WTC11 (cell line): ENCODE measurements around the gene MIOX. TPM values are rescaled to one million over a fixed set of nuclear protein-coding genes. Genes with fewer than 3 reads are reported as not detected.
A peak's percentile ranks its signal among the peaks of the same experiment; 100 is the strongest.

Source experiments
- ATAC-seq: fragments of 200-7000 bp; cut with Tn5 transposase; 2 replicates; pipeline ENCODE4 v1.10.0; 2021; ENCODE audit warnings: mild to moderate bottlenecking, moderate library complexity
- CTCF ChIA-PET: fragments of 300-600 bp; sonication (Branson Sonifier 250); formaldehyde crosslinking; loops from one replicate; lab custom pipeline; 2021; ENCODE audit warnings: antibody characterized with exemption; lab: Charles Lee
- POLR2A ChIA-PET: fragments of 350-600 bp; sonication (Branson Sonifier 250); formaldehyde crosslinking; loops from one replicate; lab custom pipeline; 2021; ENCODE audit warnings: antibody characterized with exemption; lab: Charles Lee
- DNase-seq: peaks from one replicate; pipeline ENCODE4 v3.0.0; 2021; ENCODE audit warnings: low spot score
- H3K27ac Mint-ChIP-seq: 2 replicates; pipeline ENCODE4 v1.8.0; 2021; ENCODE audit warnings: mixed read lengths
- H3K27me3 Mint-ChIP-seq: 2 replicates; pipeline ENCODE4 v1.8.0; 2021; ENCODE audit warnings: low read depth, mild to moderate bottlenecking, moderate library complexity, mixed read lengths
- H3K36me3 Mint-ChIP-seq: 2 replicates; pipeline ENCODE4 v1.8.0; 2021; ENCODE audit warnings: mixed read lengths
- H3K4me1 Mint-ChIP-seq: 2 replicates; pipeline ENCODE4 v1.8.0; 2022; ENCODE audit warnings: mixed read lengths
- H3K4me3 Mint-ChIP-seq: 2 replicates; pipeline ENCODE4 v1.8.0; 2021; ENCODE audit warnings: mild to moderate bottlenecking, moderate library complexity, mixed read lengths
- H3K9me3 Mint-ChIP-seq: 2 replicates; pipeline ENCODE4 v1.8.0; 2021; ENCODE audit warnings: mixed read lengths
- ESRRA ChIP-seq: sonication (generic); formaldehyde crosslinking; IDR thresholded peaks from 2 replicates; pipeline ENCODE4 v1.8.1; 2022; ENCODE audit warnings: mild to moderate bottlenecking, missing genetic modification reagents, borderline replicate concordance
- ETV6 ChIP-seq: sonication (generic); formaldehyde crosslinking; IDR thresholded peaks from 2 replicates; pipeline ENCODE4 v1.8.1; 2022; ENCODE audit warnings: mild to moderate bottlenecking, missing genetic modification reagents
- KAT7 ChIP-seq: sonication (generic); formaldehyde crosslinking; IDR thresholded peaks from 2 replicates; pipeline ENCODE4 v1.8.1; 2023; ENCODE audit warnings: missing genetic modification reagents, mild to moderate bottlenecking, borderline replicate concordance
- SMAD4 ChIP-seq: sonication (generic); formaldehyde crosslinking; IDR thresholded peaks from 2 replicates; pipeline ENCODE4 v1.8.0; 2022; ENCODE audit warnings: mild to moderate bottlenecking, missing genetic modification reagents
- ZBTB21 ChIP-seq: sonication (generic); formaldehyde crosslinking; IDR thresholded peaks from 2 replicates; pipeline ENCODE4 v1.8.1; 2023; ENCODE audit warnings: mild to moderate bottlenecking, missing genetic modification reagents, borderline replicate concordance
- ZNF219 ChIP-seq: sonication (generic); formaldehyde crosslinking; IDR thresholded peaks from 2 replicates; pipeline ENCODE4 v1.8.0; 2023; ENCODE audit warnings: missing genetic modification reagents, mild to moderate bottlenecking, borderline replicate concordance
- ZNF232 ChIP-seq: sonication (generic); formaldehyde crosslinking; IDR thresholded peaks from 2 replicates; pipeline ENCODE4 v1.8.0; 2022; ENCODE audit warnings: mild to moderate bottlenecking, missing genetic modification reagents
- ZNF396 ChIP-seq: fragments of 250-450 bp; sonication (Bioruptor Pico); IDR thresholded peaks from 2 replicates; pipeline ENCODE4 v1.8.0; 2021; ENCODE audit warnings: mild to moderate bottlenecking, moderate library complexity, borderline replicate concordance
- total RNA-seq: library from RNA; stranded (reverse); gene quantifications from 3 replicates; pipeline ENCODE4 v1.2.3, GENCODE V29; 2021
- TF ChIP-seq, protein P1 (sequence below): sonication (generic); formaldehyde crosslinking; IDR thresholded peaks from 2 replicates; pipeline ENCODE4 v1.8.0; 2022; ENCODE audit warnings: mild to moderate bottlenecking, missing genetic modification reagents
- TF ChIP-seq, protein P2 (sequence below): sonication (generic); formaldehyde crosslinking; IDR thresholded peaks from 2 replicates; pipeline ENCODE4 v1.8.1; 2023; ENCODE audit warnings: mild to moderate bottlenecking, missing genetic modification reagents, moderate library complexity
- TF ChIP-seq, protein P3 (sequence below): sonication (generic); formaldehyde crosslinking; IDR thresholded peaks from 2 replicates; pipeline ENCODE4 v1.8.0; 2022; ENCODE audit warnings: mild to moderate bottlenecking, missing genetic modification reagents
- TF ChIP-seq, protein P4 (sequence below): sonication (generic); formaldehyde crosslinking; IDR thresholded peaks from 2 replicates; pipeline ENCODE4 v1.8.0; 2022; ENCODE audit warnings: mild to moderate bottlenecking, missing genetic modification reagents
- TF ChIP-seq, protein P5 (sequence below): sonication (generic); formaldehyde crosslinking; IDR thresholded peaks from 2 replicates; pipeline ENCODE4 v1.8.1; 2022; ENCODE audit warnings: mild to moderate bottlenecking, missing genetic modification reagents, moderate library complexity, borderline replicate concordance
- TF ChIP-seq, protein P6 (sequence below): sonication (generic); formaldehyde crosslinking; IDR thresholded peaks from 2 replicates; pipeline ENCODE4 v1.8.1; 2023; ENCODE audit warnings: mild to moderate bottlenecking, missing genetic modification reagents, moderate library complexity
- TF ChIP-seq, protein P7 (sequence below): fragments of 250-450 bp; sonication (Bioruptor Pico); IDR thresholded peaks from 2 replicates; pipeline ENCODE4 v1.9.0; 2021; ENCODE audit warnings: moderate library complexity, mild to moderate bottlenecking, inconsistent platforms, borderline replicate concordance

MIOX gene
- total RNA-seq, 1 experiment from 2014 or later, result 0.33 TPM

DNA sequence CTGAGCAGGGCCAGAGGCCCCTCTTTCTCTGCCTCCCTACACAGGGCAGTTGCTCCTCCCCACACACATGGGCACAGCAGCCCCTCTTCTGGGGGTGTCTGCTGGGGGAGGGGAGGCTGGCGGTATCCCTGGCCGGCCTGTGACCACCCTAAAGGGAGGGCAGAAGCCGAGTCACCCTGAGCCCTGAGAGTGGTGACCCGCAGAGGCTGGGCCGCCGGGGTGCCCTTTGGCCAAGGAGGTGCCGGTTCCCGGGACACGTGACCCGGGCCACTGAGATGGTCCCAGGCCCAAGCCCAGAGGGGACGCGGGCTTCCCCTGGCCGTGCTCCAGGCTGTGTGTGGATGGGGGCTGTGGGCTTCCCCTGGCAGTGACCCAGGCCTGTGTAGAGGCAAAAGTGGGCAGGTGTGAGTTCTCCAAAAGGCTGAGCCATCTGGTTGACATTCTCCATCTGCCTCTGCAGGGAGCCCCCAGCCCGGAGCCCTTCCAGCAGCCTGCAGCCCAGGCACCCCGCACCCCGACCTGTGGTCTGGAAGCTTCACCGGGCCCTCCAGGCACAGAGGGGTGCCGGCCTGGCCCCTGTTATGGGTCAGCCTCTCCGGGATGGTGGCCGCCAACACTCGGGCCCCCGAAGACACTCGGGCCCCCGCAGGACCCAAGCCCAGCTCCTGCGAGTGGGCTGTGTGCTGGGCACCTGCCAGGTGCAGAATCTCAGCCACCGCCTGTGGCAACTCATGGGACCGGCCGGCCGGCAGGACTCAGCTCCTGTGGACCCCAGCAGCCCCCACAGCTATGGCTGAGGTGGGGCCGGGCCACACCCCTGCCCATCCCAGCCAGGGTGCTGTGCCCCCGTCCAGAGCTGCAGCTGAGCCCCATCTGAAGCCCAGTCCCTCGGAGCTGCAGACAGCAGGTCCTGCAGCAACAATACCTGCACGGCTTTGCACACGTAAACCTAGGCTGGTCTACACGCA, 4.3 kb upstream of the MIOX start:
- ChIA-PET POLR2A (no interaction called here), CTCF (interaction anchor here (0.8 to 1.0 kb wide), 2 partner anchors 15 to 215 kb away, joined by 3 read pairs; no protein-coding TSS in a partner anchor)
- ATAC-seq (peak; percentile 28), DNase-seq (no peak)
- H3K9me3 Mint-ChIP-seq, result no peaks in the 10 kb centered on the region
- H3K27me3 Mint-ChIP-seq, result peaks cover 30% of the 10 kb centered on the region
- H3K27ac Mint-ChIP-seq, result no peak overlapping the region
- H3K4me3 Mint-ChIP-seq, result peak overlapping the region; percentile 74
- H3K4me1 Mint-ChIP-seq, result peaks cover 6% of the 10 kb centered on the region
- no peaks in the 10 kb centered on the region for H3K36me3 Mint-ChIP-seq
- TF ChIP-seq ZNF396 (CRISPR knock-in tag) (no peak), SMAD4 (CRISPR knock-in tag) (0 out of 2 replicates have a peak, but pooled peaks have one; percentile 2)
- TF ChIP-seq, protein P1, sequence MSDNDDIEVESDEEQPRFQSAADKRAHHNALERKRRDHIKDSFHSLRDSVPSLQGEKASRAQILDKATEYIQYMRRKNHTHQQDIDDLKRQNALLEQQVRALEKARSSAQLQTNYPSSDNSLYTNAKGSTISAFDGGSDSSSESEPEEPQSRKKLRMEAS (CRISPR knock-in tag), result peak; percentile 50; the same call in 1 of the 2 replicates
- TF ChIP-seq, protein P2, sequence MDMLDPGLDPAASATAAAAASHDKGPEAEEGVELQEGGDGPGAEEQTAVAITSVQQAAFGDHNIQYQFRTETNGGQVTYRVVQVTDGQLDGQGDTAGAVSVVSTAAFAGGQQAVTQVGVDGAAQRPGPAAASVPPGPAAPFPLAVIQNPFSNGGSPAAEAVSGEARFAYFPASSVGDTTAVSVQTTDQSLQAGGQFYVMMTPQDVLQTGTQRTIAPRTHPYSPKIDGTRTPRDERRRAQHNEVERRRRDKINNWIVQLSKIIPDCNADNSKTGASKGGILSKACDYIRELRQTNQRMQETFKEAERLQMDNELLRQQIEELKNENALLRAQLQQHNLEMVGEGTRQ (CRISPR knock-in tag), result peak; percentile 90
- TF ChIP-seq, protein P3, sequence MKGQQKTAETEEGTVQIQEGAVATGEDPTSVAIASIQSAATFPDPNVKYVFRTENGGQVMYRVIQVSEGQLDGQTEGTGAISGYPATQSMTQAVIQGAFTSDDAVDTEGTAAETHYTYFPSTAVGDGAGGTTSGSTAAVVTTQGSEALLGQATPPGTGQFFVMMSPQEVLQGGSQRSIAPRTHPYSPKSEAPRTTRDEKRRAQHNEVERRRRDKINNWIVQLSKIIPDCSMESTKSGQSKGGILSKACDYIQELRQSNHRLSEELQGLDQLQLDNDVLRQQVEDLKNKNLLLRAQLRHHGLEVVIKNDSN (CRISPR knock-in tag), result peak; percentile 90

DNA sequence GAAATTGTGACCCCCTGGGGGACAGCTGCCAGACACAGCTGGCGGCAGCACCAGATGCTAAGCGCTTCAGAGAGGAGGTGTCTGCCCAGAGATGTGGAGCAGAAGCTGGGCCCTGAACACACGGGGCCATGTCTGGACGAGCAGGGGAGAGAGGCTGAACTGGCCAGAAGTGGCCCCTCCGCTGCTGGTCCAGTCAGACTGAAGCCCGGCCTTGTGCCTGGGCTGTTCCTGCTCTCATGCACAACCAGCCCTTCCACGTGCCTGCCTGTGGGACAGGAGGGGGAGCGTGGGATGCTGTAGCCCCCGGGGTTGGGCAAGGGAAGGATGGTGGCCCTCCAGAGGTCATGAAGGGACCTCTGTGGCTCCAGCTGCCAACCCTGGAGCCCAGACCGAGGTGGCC, 3.6 kb upstream of the MIOX start:
- H3K4me3 Mint-ChIP-seq, result no peak overlapping the region
- POLR2A ChIA-PET, result no interaction called here
- TF ChIP-seq ZNF232 (CRISPR knock-in tag) (no peak), ZNF219 (CRISPR knock-in tag) (no peak), SMAD4 (CRISPR knock-in tag) (no peak), ETV6 (CRISPR knock-in tag) (no peak), KAT7 (CRISPR knock-in tag) (no peak), ZBTB21 (no peak), ESRRA (CRISPR knock-in tag) (no peak)
- TF ChIP-seq, protein P4, sequence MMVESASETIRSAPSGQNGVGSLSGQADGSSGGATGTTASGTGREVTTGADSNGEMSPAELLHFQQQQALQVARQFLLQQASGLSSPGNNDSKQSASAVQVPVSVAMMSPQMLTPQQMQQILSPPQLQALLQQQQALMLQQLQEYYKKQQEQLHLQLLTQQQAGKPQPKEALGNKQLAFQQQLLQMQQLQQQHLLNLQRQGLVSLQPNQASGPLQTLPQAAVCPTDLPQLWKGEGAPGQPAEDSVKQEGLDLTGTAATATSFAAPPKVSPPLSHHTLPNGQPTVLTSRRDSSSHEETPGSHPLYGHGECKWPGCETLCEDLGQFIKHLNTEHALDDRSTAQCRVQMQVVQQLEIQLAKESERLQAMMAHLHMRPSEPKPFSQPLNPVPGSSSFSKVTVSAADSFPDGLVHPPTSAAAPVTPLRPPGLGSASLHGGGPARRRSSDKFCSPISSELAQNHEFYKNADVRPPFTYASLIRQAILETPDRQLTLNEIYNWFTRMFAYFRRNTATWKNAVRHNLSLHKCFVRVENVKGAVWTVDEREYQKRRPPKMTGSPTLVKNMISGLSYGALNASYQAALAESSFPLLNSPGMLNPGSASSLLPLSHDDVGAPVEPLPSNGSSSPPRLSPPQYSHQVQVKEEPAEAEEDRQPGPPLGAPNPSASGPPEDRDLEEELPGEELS, result no peak
- TF ChIP-seq, protein P5, sequence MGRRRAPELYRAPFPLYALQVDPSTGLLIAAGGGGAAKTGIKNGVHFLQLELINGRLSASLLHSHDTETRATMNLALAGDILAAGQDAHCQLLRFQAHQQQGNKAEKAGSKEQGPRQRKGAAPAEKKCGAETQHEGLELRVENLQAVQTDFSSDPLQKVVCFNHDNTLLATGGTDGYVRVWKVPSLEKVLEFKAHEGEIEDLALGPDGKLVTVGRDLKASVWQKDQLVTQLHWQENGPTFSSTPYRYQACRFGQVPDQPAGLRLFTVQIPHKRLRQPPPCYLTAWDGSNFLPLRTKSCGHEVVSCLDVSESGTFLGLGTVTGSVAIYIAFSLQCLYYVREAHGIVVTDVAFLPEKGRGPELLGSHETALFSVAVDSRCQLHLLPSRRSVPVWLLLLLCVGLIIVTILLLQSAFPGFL (CRISPR knock-in tag), result no peak
- TF ChIP-seq, protein P6, sequence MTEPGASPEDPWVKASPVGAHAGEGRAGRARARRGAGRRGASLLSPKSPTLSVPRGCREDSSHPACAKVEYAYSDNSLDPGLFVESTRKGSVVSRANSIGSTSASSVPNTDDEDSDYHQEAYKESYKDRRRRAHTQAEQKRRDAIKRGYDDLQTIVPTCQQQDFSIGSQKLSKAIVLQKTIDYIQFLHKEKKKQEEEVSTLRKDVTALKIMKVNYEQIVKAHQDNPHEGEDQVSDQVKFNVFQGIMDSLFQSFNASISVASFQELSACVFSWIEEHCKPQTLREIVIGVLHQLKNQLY (CRISPR knock-in tag), result no peak
- TF ChIP-seq, protein P7, sequence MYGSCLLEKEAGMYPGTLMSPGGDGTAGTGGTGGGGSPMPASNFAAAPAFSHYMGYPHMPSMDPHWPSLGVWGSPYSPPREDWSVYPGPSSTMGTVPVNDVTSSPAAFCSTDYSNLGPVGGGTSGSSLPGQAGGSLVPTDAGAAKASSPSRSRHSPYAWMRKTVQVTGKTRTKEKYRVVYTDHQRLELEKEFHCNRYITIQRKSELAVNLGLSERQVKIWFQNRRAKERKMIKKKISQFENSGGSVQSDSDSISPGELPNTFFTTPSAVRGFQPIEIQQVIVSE, result no peak
- TF ChIP-seq, all 79 proteins: peak for 0
- Mint-ChIP-seq H3K27me3 (peaks cover 28% of the 10 kb centered on the region), H3K36me3 (no peaks in the 10 kb centered on the region), H3K4me1 (peaks cover 6% of the 10 kb centered on the region), H3K9me3 (no peaks in the 10 kb centered on the region), H3K27ac (no peak overlapping the region)
- CTCF ChIA-PET, result no interaction called here
- ATAC-seq (no peak), DNase-seq (no peak)
